HG03045 (cell line): ENCODE results near the gene PDE4B.

Source experiments
- ATAC-seq: cut with Tn5 transposase; IDR thresholded peaks from one replicate; pipeline ENCODE4 v1.9.1; 2021; ENCODE audit warnings: mild to moderate bottlenecking, moderate library complexity; ENCODE audit not compliant: unreplicated experiment

PDE4B gene

DNA sequence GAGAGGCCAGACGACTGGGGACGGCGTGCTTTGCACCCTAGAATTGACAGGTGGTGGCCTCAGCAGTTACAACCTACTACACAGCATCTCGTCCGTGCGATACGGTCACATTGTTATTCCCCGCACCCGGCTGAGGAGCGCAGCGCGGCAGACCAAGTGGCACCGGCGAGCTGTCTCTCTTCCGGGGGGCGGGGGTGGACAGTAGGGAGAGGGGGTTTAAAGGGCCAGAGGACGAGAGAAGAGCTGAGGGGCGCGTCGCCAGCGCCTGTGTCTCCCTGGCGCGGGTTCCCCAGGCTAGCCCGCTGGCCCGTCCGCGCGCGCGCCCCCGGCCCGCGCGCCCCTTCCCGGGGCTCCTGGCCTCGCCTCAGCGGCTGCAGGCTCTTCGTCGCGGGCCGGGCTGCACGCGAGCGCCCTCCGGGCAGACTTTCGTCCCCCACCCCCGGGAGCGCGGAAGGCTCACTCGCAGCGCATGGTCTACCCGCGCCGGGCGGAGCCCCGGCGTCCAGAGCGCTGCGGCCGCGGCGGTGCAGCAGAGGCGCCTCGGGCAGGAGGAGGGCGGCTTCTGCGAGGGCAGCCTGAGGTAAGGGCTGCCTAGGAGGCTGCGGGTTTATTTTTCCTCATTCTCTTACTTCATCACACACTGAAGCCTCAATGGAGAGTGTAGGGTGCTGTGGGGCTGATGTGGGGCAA is at the start of gene PDE4B:
TSS of gene PDE4B (plus strand) at position 227 of the 690 bp plus-strand sequence.
- ATAC-seq, result no peak

DNA sequence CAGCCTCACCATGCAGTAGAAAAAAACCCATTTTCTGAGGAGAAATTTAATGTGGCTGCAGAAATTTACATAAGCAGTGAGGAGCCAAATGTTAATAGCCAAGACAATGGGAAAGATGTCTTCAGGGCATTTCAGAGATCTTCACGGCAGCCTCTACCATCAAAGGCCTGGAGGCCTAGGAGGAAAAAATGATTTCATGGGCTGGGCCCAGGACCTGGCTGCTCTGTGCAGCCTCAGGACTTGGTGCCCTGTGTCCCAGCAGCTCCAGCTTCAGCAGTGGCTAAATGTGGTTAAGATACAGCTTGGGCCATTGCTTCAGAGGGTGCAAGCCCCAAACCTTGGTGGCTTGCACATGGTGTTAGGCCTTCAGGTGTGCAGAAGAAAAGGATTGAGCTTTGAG is 48.0 kb upstream of the PDE4B start:
- ATAC-seq, result no peak

DNA sequence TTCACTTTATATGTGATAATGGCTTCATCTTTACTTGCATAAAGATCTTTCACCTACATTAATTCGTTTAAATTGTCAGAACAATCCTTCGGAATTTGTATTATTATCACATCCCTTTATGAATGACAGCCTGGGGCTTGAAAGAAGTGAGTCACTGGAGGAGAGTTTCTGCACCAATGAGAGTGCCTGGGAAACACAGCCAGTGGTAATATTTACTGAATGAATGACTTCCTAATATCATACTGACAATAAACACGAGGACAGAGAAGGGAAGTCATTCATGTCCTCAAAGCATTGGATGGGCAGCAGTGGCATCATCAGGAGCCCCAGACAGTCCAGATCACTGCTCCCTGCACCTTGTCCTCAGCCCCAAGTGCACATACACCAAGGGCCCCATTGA is 40.7 kb upstream of the PDE4B start:
- ATAC-seq, result no peak

DNA sequence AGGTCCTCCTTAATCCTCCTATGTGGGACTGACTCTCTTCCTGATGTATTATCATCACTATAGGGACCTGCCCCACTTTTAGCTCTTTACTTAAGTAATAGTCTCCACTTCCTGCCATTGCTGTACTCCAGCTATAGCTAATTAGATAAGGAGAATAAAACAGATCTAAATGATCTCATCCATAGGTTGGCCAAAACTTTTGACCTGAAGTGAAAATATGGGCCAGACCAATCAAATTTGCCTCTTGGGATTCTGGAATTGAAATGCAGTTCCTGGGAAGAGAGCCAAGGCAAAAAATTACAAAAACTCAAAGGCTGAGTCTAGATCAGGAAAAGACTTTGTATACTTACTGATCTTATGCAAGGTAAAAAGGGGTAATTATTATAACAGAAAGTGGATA is 36.1 kb upstream of the PDE4B start:
- ATAC-seq, result no peak

DNA sequence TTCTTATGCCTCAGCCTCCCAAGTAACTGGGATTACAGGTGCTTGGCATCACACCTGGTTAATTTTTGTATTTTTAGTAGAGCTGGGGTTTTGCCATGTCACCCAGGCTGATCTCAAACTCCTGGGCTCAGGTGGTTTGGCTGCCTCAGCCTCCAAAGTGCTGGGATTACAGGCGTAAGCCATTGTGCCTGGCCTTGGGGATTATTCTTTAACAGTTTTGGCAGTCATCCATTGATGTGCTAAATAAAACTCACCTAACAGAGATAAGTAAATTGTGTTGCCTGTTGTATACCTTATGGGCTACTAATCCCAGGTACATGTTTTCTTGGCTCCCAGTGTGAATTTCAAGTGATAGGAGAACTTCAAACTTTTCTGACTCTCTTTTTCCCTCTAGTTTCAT is 35.2 kb upstream of the PDE4B start:
- no peak for ATAC-seq

DNA sequence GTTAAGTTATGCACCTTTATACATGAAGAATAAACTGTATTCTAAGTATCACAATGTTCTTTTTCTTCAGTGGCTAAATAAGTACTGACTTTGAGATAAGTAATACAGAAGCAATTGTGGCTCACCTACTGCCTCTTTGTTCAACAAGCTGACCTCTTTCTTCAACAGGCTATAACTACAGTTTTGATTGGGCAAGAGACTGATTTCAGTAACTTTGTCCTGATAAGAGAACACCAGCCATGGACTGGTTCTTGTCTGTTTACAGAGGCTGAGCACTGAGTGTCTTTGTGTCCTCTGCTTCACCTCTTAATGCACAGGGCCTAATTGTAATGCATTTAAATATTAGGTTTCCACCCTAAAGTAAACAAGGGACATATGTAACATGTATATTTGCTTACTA is 34.6 kb upstream of the PDE4B start:
- ATAC-seq, result no peak

DNA sequence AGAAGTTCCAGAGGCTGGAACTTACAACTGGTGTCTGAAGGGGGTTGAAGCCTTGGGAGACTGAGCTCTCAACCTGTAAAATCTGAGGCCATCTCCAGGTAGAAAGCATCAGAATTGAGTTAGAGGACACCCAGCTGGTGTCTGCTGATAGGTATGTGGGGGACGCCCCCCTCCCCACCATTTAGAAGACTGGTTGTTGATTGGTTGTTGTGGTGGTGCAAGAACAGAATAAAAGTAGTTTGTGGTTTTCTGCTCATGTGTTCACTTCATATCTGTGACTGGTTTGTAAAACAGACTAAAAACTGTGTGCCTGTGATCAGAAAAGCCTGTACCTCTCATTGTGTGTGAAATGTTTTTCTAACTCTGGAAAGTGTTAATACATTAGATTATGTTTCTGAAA is 33.2 kb upstream of the PDE4B start:
- no peak for ATAC-seq

DNA sequence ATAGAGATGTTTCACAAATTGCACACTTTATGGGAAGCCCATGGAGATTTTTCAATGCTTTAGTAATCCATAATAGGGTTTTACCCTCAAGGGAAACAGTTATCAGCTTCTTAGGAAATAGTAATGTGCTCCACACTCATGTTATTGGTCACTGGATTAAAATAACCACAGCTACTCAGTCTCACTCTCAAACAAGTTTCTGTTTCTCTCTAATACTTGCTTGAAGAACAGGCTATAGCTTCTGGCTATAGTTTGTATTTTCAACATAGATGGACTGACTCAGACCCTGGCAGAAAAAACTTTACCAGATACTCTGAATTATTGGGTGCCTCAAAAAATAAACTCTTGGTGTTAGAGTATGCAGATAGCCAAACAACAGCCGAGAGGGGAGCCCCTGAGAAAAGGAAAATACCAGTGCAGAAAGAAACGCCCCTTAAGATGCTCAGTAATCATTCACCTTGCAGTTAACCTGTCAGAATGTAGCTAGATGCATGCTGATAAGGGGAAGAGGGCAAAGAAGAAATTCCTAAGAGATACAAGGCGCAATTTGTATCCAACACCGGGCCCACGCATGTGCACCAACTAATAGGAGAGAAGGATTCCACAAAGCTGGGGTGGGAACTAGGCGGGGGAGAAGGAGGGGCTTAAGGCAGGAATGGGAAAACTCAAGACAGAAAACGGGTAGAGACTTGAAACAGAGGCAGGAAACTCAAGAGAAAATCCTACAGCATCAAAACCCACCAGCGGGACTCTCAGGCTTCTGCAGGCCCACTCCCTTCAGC is 30.4 kb upstream of the PDE4B start:
- no peak for ATAC-seq

DNA sequence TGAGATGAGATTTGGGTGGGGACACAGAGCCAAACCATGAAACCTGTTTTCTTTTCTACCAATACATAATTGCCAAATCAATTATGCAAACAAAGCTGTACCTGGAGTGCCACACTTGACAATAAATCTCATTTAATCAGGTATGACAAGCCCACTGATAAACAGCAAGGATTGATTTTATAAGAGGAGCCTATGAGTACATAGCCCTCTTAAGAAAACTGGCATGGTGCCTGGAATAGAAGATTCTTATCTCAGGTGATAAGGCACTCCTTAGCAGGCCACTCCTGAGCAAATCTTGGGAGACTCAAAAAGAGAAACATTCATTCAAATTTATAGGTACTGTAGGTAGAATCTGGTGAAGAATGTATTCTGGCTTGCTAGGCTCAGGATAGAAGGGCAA is 28.6 kb upstream of the PDE4B start:
- ATAC-seq, result no peak

DNA sequence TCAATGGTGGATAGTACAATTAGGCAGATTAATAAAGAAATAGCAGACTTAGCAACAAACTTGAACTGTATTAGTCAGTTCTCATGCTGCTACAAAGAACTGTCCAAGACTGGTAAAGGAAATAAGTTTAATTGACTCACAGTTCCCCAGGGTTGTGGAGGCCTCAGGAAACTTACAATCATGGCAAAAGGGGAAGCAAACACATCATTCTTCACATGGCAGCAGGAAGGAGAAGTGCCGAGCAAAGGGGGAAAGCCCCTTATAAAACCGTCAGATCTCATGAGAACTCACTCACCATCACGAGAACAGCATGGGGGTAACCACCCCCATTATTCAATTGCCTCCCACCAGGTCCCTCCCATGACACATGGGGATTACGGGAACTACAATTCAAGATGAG is 27.1 kb upstream of the PDE4B start:
- ATAC-seq, result no peak

DNA sequence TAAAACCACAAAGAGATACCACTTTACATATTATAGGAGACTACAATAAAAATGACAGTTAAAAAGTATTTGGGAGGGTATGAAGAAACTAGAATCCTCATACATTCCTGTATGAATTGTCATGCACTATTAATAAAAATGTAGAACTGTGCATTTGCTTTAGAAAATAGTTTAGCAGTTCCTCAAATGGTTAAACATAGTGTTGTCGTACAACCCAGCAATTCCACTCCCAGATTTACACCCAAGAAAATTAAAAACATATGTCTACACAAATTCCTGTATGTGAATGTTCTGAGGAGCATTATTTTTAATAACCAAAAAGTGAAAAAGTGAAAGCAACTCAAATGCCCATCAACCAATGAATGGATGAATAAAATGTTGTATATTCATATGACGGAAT is 23.1 kb upstream of the PDE4B start:
- no peak for ATAC-seq

DNA sequence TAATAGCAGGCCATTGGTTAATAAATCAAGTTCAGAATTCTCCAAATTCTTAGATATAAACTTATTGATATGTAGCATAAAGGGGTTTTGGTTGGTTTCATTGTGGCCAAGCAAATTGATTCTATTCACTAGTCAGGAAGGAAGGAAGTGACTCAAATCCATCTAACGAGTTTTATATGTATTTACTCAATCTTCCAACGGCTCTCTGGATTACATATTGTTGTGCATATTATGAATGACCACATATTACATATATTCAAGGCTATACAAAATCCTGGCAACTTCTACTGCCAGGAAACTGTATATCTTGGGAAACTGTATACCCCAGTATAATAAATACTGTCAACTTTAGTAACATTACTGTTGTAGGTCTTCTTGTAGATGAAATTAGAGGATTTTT is 20.1 kb upstream of the PDE4B start:
- no peak for ATAC-seq

DNA sequence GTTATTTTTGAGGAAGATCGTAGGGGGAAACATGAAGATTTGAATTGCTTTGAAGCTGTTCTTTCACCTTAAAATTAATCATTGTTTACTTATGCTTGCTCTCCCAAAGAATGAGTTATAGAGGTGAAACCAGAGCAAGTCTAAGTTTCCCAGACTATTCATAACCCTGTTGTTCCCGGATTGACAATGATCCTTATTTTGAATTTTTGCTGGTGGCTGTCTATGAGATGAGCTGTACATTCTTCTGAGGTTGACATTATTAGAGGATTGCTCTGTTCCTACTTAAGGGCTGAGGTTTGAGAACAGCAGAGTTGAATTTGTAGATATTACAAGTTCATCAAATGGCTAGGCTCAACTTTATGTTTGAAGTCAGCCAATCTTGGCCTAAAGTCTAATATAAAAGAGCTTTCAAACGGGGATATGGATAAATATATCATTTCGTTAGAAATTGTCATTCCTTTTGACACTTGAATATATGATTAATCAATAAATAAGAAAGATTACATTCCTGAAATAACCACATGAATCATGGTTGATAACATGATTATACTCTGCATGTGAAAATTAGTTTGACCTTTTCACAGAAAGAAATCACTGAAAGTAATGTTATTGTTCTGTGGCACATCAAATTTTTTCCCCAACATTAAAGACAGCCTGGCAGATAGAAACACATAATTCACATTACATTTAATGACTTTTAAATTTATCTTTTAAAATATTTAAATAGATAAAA is 19.1 kb upstream of the PDE4B start:
- ATAC-seq, result no peak

DNA sequence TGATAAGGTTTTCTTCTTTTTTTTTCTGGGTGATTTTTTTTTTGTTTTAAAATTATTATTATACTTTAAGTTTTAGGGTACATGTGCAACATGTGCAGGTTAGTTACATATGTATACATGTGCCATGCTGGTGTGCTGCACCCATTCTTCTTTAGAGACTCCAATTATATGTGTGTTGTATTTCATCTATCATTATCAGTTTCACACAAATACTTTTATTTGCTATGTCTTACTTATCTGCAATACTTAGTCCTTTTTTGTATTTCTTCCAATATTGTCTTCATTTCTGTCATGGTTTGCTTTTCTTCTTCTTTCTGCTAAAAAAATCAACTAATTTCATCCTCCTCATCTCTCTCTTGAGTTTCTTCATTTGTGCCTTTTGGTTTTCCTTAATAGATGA is 3.9 kb upstream of the PDE4B start:
- ATAC-seq, result no peak

DNA sequence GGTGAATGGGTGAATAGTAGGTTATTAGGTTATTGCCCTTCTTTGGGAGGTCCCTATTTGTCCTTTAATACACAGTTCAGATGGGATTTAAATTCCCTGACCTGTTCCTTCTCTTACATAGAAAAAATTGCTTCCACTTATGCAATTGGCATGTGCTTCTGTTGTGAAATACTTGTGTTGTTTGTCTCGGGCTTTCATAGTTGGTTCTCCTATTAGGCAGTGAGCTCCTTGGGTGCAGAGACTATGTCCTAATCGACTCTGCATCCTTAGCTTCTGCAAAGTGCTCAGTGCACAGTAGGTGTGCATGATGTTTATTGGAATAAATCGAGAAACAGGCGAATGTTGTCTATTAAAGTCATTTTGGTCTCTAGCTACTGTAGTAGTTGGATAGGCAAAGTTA is 1.3 kb upstream of the PDE4B start:
- no peak for ATAC-seq

DNA sequence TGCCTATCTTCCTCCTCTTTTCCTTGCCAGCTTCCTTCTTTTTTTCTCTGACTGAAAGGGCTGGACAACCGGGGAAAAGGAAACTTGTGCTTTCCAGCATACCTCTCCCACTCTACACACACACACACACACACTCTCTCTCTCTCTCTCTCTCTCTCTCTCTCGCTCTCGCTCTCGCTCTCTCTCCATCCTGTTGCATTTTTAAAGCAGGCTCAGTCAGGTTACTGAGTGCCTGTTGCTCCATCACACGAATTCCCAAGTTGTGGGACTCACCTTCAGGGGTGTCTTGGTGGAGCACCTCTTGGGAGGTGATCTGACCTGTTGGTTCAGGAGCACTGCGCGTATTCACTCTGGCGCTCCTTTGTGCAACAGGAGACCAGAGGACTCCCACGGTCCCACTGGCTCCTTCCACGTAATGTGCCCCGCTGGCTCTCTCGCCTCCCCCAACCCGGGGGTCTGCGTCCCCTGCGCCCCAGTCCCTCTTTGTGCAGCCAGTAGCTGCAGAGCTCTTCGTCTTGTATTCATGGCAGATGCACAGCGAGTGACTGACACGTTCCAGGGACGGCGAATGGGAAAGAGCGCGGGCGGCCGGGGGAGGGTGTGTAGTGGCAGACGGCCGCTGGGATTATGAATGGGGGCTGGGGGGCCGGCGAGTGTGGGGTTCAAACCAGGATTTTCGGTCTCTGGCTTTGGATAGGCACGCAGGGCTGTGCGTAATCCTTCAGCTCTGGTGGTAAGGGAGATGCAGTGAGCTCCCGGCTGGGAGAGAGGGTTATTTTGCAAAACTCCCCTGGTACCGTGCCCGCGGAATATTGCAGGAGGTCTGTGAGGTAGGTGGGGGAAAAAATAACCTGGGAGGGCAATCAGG is 660 bp upstream of the PDE4B start:
- ATAC-seq, result no peak

DNA sequence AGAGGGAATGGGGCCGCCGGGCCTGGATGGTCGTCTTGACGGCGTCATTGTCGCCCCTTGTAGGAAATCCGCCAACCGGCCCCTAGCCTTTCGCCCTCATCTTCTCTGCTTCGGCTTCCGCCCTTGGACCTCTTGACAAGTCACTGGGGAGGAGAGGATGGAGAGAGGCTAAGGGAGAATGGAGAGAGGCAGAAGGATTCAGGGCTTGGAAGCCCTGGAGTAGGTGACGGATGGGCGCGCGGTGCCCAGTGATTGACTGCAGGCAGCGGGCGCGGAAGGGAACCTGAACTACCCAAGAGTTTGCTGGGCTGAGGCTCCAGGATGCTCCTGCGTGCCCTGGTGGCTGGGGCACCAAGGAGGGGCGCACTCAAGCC is 651 bp downstream of the PDE4B start:
- ATAC-seq, result no peak

DNA sequence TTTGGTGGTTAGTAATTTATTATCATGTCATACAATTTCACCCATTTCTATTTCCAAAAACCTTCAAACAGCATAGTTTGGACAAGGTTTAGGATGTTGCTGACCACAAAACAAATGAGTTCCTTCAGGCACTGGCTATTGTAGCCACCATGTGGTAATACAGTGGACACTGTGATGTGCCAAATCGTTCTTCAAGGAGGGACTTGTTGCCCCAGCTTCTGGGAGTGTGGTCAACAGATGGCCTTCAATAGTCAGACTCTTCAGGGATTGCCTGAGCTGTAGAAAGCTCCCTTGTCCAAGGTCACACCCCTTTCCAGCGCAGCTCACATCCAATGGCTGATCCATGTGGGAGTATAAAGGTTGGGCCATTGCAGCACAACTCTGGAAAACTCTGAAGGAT is 2.6 kb downstream of the PDE4B start:
- ATAC-seq, result no peak

DNA sequence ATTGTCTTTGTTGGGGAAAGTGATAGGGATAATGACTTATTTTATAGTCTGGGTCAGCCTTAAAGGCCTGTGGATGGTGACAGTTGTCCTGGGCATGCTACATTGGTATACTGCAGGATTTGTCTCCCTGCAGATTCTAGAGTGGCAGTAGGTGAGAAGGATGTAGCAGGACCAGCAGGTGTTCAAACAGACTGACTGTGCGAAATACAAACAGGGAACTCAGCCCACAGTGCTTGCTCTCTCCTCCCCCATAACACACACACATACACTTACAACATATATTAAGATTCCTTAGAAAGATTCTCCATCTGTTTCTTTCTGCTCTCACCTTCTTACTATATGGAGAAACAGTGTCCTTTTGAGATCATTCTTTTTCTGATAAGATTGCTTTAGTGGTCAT is 6.9 kb downstream of the PDE4B start:
- ATAC-seq, result no peak

DNA sequence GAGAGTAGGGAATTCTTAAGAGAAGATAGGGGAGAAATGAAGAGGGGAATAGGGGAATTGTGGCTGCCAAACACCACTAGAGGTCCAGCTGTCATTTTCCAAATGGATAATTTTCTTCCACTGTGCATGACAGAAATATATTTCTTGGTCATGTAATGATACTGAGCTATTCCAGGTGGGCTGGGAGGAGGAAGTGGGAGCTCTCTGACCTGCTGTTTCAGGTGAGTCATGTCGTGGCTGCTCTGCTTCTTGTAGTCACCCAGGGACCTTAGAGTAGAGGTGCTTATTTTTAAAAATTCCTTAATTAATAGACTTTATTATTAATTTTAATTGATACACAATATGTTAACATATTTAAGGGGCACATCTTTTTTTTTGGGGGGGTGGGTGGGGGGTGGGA is 11.9 kb downstream of the PDE4B start:
- ATAC-seq, result no peak

DNA sequence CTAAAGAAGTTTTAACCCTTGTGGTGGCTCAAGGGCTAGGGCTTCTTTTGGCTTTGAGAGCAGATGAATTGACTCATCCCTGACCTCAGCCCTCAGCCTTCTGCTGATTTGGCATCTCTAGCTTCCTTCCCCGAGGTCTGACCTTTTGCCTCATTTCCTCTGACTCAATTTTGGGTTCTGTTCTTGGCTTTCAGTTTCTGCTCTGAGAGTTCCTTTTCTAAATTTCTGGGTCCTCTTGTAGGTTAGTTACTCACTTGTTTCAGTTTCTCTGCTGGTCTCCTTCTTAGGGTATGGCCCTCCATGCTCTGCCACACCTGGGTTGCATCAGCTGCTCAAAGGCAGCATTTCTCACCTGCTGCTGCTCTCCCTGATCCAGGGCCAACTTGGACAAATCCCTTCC is 19.4 kb downstream of the PDE4B start:
- ATAC-seq, result peak; percentile 99
